OCI-LY1 (cell line): ENCODE measurements around the gene JAG1.

ENCODE experiments used
- EZH2 ChIP-seq: fragments of 200-600 bp; sonication (generic), shearing (Covaris generic); IDR thresholded peaks from 2 replicates; pipeline ENCODE4 v1.8.0; 2017; ENCODE audit warnings: borderline replicate concordance, mixed run types, mild to moderate bottlenecking, antibody characterized with exemption, low read length, moderate library complexity, mixed read lengths
- TF ChIP-seq, protein P1 (sequence below): fragments of 200-600 bp; sonication (generic), shearing (Covaris generic); IDR thresholded peaks from 2 replicates; pipeline ENCODE4 v1.5.1; 2017; ENCODE audit warnings: mild to moderate bottlenecking, antibody characterized with exemption, low read length, moderate library complexity, mixed read lengths

DNA sequence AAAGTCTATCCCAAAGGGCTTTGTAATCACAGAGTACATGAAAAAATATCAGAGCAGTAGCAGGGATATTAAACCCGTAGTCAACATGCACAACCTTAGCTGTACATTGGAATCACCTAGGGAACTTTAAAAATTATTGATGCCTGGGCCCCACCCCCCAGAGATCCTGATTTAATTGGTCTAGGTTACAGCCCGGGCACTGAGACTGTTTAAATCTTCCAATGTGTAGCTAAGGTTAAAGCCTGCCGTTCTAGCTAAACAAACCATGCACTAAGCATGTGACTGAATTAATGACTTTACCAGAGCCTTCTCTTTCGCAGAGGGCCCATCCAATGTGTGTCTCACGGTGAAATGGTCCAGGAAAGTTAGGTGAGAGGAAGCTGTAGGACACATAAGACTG is 14.1 kb upstream of the JAG1 start:
- TF ChIP-seq, protein P1, sequence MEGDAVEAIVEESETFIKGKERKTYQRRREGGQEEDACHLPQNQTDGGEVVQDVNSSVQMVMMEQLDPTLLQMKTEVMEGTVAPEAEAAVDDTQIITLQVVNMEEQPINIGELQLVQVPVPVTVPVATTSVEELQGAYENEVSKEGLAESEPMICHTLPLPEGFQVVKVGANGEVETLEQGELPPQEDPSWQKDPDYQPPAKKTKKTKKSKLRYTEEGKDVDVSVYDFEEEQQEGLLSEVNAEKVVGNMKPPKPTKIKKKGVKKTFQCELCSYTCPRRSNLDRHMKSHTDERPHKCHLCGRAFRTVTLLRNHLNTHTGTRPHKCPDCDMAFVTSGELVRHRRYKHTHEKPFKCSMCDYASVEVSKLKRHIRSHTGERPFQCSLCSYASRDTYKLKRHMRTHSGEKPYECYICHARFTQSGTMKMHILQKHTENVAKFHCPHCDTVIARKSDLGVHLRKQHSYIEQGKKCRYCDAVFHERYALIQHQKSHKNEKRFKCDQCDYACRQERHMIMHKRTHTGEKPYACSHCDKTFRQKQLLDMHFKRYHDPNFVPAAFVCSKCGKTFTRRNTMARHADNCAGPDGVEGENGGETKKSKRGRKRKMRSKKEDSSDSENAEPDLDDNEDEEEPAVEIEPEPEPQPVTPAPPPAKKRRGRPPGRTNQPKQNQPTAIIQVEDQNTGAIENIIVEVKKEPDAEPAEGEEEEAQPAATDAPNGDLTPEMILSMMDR = no peak
- TF ChIP-seq EZH2 = no peak
